ENCODE measurements around the gene SCIMP. TPM values are rescaled to one million over a fixed set of nuclear protein-coding genes. Genes with fewer than 3 reads are reported as not detected.
A peak's percentile ranks its signal among the peaks of the same experiment; 100 is the strongest.

The SCIMP gene
- polyA plus RNA-seq (ENCODE audit: insufficient read length in 12 of 12) = 1 to 10 TPM in 7 of 12 donors, under 1 TPM in 3, not detected in 2; 0.66 to 2.9 (median 1.4) TPM
- long read RNA-seq, donor 1, partial matches to known transcripts = 0 of 4 reads
- long read RNA-seq, donor 1, other reads (novel, unspliced or antisense) = 0 of 4 reads
- long read RNA-seq, donor 2, partial matches to known transcripts = 0 of 1 reads
- long read RNA-seq, donor 2, other reads (novel, unspliced or antisense) = 0 of 1 reads
- long read RNA-seq, donor 3 = 0 reads
- long read RNA-seq, donor 4 = 0 reads
- long read RNA-seq, donor 5, partial matches to known transcripts = 6 of 6 reads
- long read RNA-seq, donor 5, other reads (novel, unspliced or antisense) = 0 of 6 reads
- long read RNA-seq, donor 6 = 0 reads
- long read RNA-seq, donor 7 = 0 reads
- long read RNA-seq, donor 8 = 0 reads
- long read RNA-seq, donor 9, partial matches to known transcripts = 0 of 1 reads
- long read RNA-seq, donor 9, other reads (novel, unspliced or antisense) = 0 of 1 reads
- long read RNA-seq, donor 10, partial matches to known transcripts = 0 of 1 reads
- long read RNA-seq, donor 10, other reads (novel, unspliced or antisense) = 0 of 1 reads
- long read RNA-seq, donor 11 = 0 reads

- DNase-seq = no peak
These were observed at the start of gene SCIMP for GRCh38 chr17:5234645-5235576. Gene SCIMP (minus strand): TSS chr17:5234860. CDS start chr17:5234755, 105 bp downstream.

GRCh38 chr17:5283571-5284315 is 49.1 kb upstream of the SCIMP start:
- DNase-seq = no peak

DNA sequence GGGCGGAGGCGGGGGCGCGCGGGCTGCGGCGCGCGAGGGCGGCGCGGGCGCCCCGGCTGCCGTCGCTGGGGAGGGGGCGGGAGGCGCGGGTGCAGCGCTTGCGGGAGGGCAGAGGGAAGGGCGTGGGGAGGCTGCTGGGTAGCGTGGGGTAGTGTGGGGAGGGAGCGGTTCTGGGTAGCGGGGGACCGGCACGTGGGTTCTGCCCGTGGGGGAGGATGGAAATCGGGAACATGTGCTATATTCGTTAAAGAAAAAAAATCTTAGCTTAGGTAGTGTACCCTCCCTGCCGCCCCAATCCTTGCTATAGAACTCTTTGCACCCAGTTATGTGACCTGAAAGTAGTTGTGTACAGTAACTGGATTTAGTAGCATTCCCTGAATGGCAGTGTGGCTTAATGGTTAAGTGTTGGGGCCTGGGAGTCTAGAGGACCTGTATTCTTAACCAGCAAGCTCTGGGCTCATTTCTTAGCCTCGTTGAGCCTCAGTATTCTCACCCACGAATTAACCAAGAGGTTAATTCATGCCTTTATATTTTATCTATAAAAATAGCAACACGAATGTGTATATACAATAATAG is 48.1 kb upstream of the SCIMP start:
- no peak for DNase-seq

GRCh38 chr17:5281814-5282641 is 47.4 kb upstream of the SCIMP start, which contains the start of gene RABEP1:
Gene RABEP1 (plus strand): TSS chr17:5282284. CDS start chr17:5282487, 203 bp downstream.
- DNase-seq = peak; percentile 93

DNA sequence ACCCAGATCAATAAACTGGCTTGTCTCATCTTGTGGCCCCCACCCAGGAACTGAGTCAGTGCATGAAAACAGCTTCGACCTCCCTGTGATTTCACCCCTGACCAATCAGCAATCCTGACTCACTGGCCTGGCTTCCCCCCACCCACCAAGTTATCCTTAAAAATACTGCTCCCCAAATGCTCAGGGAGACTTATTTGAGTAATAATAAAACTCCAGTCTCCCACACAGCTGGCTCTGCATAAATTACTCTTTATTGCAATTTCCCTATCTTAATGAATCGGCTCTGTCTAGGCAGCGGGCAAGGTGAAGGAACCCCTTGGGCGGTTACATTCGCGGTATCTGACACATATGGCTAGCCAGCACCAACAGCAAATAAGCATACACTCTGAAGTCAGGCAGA is 37.7 kb upstream of the SCIMP start:
- no peak for DNase-seq

DNA sequence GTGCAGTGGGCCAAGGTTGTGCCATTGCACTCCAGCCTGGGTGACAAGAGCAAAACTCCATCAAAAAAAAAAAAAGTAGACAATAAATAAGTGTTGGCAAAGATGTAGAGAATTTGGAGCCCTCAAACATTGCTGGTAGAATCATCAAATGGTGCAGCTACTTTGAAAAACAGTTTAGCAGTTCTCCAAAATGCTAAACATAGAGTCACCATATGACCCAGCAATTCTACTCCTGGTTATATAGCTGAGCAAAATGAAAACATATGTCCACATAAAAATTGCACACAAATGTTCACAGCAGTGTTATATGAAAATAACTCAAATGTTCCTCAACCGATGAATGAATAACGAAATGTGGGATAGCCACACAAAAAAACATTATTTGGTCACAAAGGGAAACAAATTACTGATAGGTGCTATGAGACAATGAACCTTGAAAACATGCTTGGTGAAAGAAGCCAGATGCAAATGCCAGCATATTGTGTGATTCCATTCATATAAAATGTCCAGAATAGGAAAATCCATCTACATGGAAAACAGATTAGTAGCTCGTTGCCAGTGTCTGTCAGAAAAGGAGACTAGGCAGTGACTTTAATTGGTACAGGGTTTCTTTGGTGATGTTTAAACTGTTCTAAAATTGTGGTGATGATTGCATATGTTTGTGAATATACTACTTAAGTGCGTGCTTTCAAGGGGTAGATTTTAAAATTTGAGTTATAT is 34.7 kb upstream of the SCIMP start:
- no peak for DNase-seq

GRCh38 chr17:5264893-5265292 is 30.2 kb upstream of the SCIMP start:
- DNase-seq = no peak

DNA sequence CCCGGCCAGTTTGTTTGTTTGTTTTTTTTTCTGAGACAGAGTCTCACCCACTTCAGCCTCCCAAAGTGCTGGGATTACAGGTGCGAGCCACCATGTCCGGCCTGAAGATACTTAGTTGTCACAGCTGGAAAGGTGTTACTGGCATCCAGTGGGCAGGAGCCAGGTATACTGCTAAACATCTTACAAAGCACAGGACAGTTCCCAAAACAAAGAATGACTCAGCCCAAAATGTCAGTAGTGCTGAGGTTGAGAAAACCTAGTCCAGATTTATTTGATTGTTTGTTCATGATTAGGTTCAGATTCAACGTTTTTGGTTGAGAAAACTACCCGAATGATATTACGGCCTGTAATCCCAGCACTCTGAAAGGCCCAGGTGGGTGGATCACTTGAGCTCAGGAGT is 28.8 kb upstream of the SCIMP start:
- no peak for DNase-seq

GRCh38 chr17:5262416-5262991 is 27.8 kb upstream of the SCIMP start:
- DNase-seq = no peak

DNA sequence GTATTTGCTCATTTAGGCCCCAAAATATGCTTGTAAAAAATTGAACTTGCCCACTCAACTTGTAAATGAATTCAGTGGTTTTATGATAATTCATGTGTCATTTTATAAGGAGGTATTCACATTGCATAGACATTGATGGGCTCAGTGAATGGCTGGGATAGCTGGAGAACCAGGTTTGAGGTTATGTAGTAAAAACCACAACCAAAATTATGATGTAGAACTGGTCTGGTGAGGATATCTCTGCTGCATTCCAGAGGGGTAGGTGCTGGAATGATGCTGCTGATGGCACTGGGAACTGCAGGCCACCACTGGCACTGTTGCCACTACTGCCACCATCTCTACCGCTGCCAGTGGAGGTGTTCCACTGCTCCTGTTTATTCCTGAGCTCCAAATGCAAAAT is 25.9 kb upstream of the SCIMP start:
- DNase-seq = no peak

- no peak for DNase-seq
These were observed 22.5 kb upstream of the SCIMP start for GRCh38 chr17:5257124-5257523.

- peak; percentile 15 for DNase-seq
These were observed 20.4 kb upstream of the SCIMP start for GRCh38 chr17:5254903-5255521.

- DNase-seq = no peak
These were observed 19.8 kb upstream of the SCIMP start for GRCh38 chr17:5254414-5254813.

- DNase-seq = peak; percentile 74
These were observed 15.0 kb upstream of the SCIMP start for GRCh38 chr17:5249615-5250014.

DNA sequence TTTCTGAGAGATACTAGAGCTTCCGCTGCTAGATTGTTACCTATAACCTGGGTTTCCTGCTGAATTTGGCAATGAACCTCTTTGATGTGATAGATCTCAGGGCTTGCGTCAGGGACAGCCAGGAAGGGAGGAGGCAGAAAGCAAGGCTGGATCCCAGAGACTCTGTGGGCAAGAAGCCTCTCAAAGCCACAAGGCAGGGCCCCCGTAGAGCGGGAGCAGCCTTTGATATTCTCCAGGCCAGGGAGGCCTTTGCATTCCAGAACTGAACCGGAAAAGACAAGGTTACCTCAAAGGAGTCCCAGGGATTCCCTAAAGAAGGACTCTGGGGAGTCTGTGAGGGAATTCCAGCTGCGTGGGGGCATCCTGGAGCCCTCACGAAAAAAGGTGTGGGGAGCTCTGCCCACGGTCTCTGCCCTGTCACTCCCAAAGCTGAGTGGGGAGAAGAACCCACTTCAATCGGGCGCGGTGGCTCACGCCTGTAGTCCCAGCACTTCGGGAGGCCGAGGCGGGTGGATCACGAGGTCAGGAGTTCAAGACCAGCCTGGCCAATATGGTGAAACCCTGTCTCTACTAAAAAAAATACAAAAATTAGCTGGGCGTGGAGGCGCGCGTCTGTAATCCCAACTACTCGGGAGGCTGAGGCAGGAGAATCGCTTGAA is 14.3 kb upstream of the SCIMP start:
- DNase-seq = no peak

- no peak for DNase-seq
These were observed 13.0 kb upstream of the SCIMP start for GRCh38 chr17:5247621-5248020.

DNA sequence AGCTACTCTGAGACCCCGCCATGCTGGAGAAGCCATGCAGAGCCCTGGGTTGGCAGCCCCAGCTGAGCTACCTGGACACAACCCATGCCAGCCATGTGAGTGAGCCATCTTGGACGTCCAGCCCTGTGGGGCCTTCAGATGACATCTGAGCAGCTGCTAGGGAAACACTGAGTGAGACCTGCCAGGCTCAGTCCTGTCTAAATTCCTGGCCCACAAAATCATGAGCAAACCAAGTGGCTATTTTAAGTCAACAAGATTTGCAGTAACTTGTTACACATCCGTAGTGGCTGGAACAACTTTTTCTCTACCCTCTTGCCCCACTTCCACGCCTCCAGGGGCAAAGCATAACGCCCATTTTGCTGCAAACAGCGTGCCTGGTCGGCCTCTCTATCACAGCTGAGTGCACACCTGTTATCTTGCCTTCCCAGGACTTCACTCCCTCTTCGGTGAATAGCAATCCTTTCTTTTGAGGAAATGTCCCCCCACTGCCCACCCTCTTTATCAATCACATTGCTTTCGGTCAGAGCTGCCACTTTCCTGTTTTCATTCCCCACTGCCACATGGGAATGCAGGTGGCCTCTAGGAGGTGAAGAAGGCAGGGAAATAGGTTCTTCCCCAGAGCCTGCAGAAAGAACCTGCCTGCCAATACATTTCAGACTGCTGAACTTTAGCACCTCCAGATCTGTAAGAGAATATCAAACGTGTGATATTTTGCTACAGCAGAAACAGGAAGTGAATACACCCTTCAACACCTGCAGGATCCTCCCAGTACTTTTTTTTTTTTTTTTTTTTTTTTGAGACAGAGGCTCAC is 7.4 kb upstream of the SCIMP start:
- DNase-seq = no peak
